Spleen (tissue), 11 donors: ENCODE measurements around the gene SLC30A5. TPM values are rescaled to one million over a fixed set of nuclear protein-coding genes. Genes with fewer than 3 reads are reported as not detected.

Source experiments
- DNase-seq: peaks from one replicate; pipeline ENCODE4 v3.0.0-alpha.2; 2020
- H3K27ac ChIP-seq, 8 donors: fragments of 200-600 bp; sonication (generic) in 7 of 8; 1 replicate in 4 of 8; 2 replicates in 4 of 8; pipeline versions ENCODE4 v1.5.0 to v1.8.0; 2016 to 2021; ENCODE audit warnings: inconsistent platforms in 4 of 8, mild to moderate bottlenecking in 4 of 8, moderate library complexity in 1 of 8
- H3K27me3 ChIP-seq, 7 donors: fragments of 200-600 bp; sonication (generic) in 6 of 7; replicated peaks in 1 of 7; 1 replicate in 4 of 7; 2 replicates in 3 of 7; pipeline versions ENCODE4 v1.5.0 to v1.8.0; 2016 to 2021; ENCODE audit warnings: inconsistent platforms in 3 of 7, mild to moderate bottlenecking in 1 of 7
- H3K36me3 ChIP-seq, 6 donors: fragments of 200-600 bp; sonication (generic) in 5 of 6; 1 replicate in 4 of 6; 2 replicates in 2 of 6; pipeline versions ENCODE4 v1.5.0 to v1.8.0; 2016 to 2021; ENCODE audit warnings: inconsistent platforms in 2 of 6
- H3K4me1 ChIP-seq, 6 donors: fragments of 200-600 bp; sonication (generic) in 5 of 6; 1 replicate in 3 of 6; 2 replicates in 3 of 6; pipeline versions ENCODE4 v1.5.0 to v1.8.0; 2016 to 2021; ENCODE audit warnings: inconsistent platforms in 3 of 6
- H3K4me3 ChIP-seq, 8 donors: fragments of 200-600 bp; sonication (generic) in 7 of 8; 1 replicate in 4 of 8; 2 replicates in 4 of 8; pipeline versions ENCODE4 v1.5.0 to v1.8.0; 2016 to 2021; ENCODE audit warnings: inconsistent platforms in 4 of 8, mild to moderate bottlenecking in 4 of 8, moderate library complexity in 2 of 8
- H3K9me3 ChIP-seq, 8 donors: fragments of 200-600 bp; sonication (generic) in 7 of 8; 1 replicate in 4 of 8; 2 replicates in 4 of 8; pipeline versions ENCODE4 v1.5.0 to v1.8.0; 2016 to 2021; ENCODE audit warnings: inconsistent platforms in 4 of 8
- POLR2A ChIP-seq, 3 donors: fragments of 450-650 bp; IDR thresholded peaks; one replicate each; pipeline ENCODE4 v1.5.1; 2017; ENCODE audit warnings: antibody characterized with exemption in 3 of 3, mild to moderate bottlenecking in 1 of 3
- POLR2AphosphoS5 ChIP-seq, 3 donors: sonication (generic); formaldehyde crosslinking; IDR thresholded peaks; one replicate each; pipeline ENCODE4 v1.5.1; 2017; ENCODE audit warnings: antibody characterized with exemption in 3 of 3
- WGBS, 5 donors: extraction: QIAGEN DNeasy Blood & Tissue Kit in 3 of 5; methylation state at CpG; one replicate each; pipeline versions ENCODE4 v1.1.5 to v1.1.7; 2013 to 2018; 5-methylcytosine and 5-hydroxymethylcytosine counted together
- intact Hi-C: fragments of 100-400 bp; cut with DNase I; formaldehyde crosslinking; loops from one replicate; pipeline ENCODE4 v1.15.0; 2023; ENCODE audit warnings: low total_unique reads
- polyA plus RNA-seq, 3 donors: library from polyadenylated mRNA; stranded (reverse); fragments of 200-250 nt; gene quantifications; one replicate each; pipeline ENCODE4 v1.2.1, GENCODE V29; 2013
- total RNA-seq, 7 donors: library from RNA; depleted of rRNA in 3 of 7; stranded (reverse); fragments of >200 nt in 3 of 7; fragmentation: NEBNext Ultra II Directional in 4 of 7; extraction: Animal tissue kit (Norgen Biotek cat#: 25700) in 4 of 7; gene quantifications; one replicate each; pipeline versions ENCODE4 v1.1.0 to v1.2.1, GENCODE V29; 2016 to 2021
- TF ChIP-seq, protein P1 (sequence below), 11 experiments: fragments of 200-600 bp in 7 of 11; fragments of 450-650 bp in 4 of 11; sonication (generic) in 4 of 11; IDR thresholded peaks in 8 of 11; conservative IDR thresholded peaks in 3 of 11; 1 replicate in 7 of 11; 2 replicates in 4 of 11; pipeline versions ENCODE4 v1.4.0 to v1.8.0; 2016 to 2021; ENCODE audit warnings: antibody characterized with exemption in 11 of 11, inconsistent platforms in 4 of 11, mild to moderate bottlenecking in 1 of 11
- donor health status: healthy with polysubstance abuse.
- donor health status: DM: no; HTN: no; CAD: no; lungs with moderate emphysema.
- donor health status: DM: no; HTN: no; CAD: no.
- donor health status: Bipolar disorder and iron deficiency.
- donor health status: healthy.
- donor health status: DM: no; HTN: no; CAD: no.
- donor health status: DM: yes; HTN: yes; CAD: no.

Gene SLC30A5
- total and polyA plus RNA-seq, 10 donors, result 24.3 to 53.4 (median 32.4) TPM

DNA sequence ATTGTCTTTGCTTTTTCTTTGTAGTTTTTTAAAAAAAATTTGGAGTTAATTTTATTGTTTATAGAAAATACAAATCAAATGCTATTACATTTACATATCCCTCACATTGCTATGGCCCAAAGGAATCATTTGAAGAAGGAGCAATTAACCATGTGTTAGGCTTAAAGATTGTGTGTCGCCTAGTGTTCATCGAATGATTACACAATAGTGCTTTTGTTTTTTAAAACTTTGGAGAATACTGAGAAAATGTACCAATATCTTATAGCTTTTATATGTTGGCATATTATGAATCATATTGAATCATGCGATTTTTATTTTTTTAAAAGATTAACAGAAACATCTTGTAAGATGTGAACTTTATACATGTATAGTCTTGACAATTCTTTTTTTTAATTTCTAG, 21.7 kb downstream of the SLC30A5 start:
- Histone ChIP-seq H3K36me3 (peaks cover 0 to 100% (median 77%) of the 10 kb centered on the region in 6 donors), H3K27ac (no peak overlapping the region), H3K4me1 (no peaks in the 10 kb centered on the region), H3K9me3 (no peaks in the 10 kb centered on the region), H3K4me3 (no peak overlapping the region), H3K27me3 (no peaks in the 10 kb centered on the region)
- DNase-seq, result no peak
- 92 to 96% (median 95%) methylated on average over 3 of the region's 3 CpGs for WGBS, 5 donors
- no peak for TF ChIP-seq POLR2A (IDR thresholded peaks at IDR 0.05)
- TF ChIP-seq, protein P1, sequence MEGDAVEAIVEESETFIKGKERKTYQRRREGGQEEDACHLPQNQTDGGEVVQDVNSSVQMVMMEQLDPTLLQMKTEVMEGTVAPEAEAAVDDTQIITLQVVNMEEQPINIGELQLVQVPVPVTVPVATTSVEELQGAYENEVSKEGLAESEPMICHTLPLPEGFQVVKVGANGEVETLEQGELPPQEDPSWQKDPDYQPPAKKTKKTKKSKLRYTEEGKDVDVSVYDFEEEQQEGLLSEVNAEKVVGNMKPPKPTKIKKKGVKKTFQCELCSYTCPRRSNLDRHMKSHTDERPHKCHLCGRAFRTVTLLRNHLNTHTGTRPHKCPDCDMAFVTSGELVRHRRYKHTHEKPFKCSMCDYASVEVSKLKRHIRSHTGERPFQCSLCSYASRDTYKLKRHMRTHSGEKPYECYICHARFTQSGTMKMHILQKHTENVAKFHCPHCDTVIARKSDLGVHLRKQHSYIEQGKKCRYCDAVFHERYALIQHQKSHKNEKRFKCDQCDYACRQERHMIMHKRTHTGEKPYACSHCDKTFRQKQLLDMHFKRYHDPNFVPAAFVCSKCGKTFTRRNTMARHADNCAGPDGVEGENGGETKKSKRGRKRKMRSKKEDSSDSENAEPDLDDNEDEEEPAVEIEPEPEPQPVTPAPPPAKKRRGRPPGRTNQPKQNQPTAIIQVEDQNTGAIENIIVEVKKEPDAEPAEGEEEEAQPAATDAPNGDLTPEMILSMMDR (IDR thresholded peaks at IDR 0.05 in 8 of 11, conservative IDR thresholded peaks at IDR 0.05 in 3 of 11), result no peak
- no peak for TF ChIP-seq POLR2AphosphoS5 (IDR thresholded peaks at IDR 0.05)
- intact Hi-C loops, result no loop called here

DNA sequence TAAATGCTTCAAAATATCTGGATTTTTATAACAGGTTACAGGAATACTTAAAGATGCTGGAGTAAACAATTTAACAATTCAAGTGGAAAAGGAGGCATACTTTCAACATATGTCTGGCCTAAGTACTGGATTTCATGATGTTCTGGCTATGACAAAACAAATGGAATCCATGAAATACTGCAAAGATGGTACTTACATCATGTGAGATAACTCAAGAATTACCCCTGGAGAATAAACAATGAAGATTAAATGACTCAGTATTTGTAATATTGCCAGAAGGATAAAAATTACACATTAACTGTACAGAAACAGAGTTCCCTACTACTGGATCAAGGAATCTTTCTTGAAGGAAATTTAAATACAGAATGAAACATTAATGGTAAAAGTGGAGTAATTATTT, 35.6 kb downstream of the SLC30A5 start:
- Histone ChIP-seq H3K27ac (no peak overlapping the region), H3K4me1 (no peaks in the 10 kb centered on the region), H3K4me3 (no peak overlapping the region), H3K9me3 (no peaks in the 10 kb centered on the region), H3K36me3 (peaks cover 0 to 99% (median 49%) of the 10 kb centered on the region in 6 donors), H3K27me3 (no peaks in the 10 kb centered on the region)
- intact Hi-C loops, result no loop called here
- TF ChIP-seq POLR2AphosphoS5 (IDR thresholded peaks at IDR 0.05), result no peak
- TF ChIP-seq POLR2A (IDR thresholded peaks at IDR 0.05), result no peak
- TF ChIP-seq, protein P1 (IDR thresholded peaks at IDR 0.05 in 8 of 11, conservative IDR thresholded peaks at IDR 0.05 in 3 of 11), result no peak
- DNase-seq, result no peak

DNA sequence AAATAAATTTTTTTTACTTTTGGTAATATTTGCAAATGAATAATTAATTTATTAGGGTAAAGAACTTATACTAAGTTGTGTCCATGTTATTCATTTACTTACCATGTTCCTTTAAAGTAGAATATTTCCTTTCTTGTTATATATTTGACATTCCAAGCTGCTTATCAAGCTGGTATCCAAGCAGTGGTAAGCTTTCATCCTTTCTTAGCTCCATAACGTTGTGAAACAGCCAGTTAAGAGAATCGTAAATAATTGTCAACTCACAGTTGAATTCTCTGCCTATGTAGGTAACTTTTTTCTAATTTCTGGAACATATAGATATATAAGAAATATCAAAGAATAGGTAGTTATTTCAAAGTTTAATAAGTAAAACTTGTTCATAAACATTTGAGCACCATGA, 36.4 kb downstream of the SLC30A5 start:
- WGBS, 5 donors, result 73 to 93% (median 82%) methylated on average over 2 of the region's 2 CpGs
- Histone ChIP-seq H3K4me1 (no peaks in the 10 kb centered on the region), H3K9me3 (no peaks in the 10 kb centered on the region), H3K4me3 (no peak overlapping the region), H3K36me3 (peaks cover 0 to 91% (median 41%) of the 10 kb centered on the region in 6 donors), H3K27me3 (no peaks in the 10 kb centered on the region), H3K27ac (no peak overlapping the region)
- TF ChIP-seq POLR2A (IDR thresholded peaks at IDR 0.05) (no peak), POLR2AphosphoS5 (IDR thresholded peaks at IDR 0.05) (no peak)
- TF ChIP-seq, protein P1 (IDR thresholded peaks at IDR 0.05 in 8 of 11, conservative IDR thresholded peaks at IDR 0.05 in 3 of 11), result no peak
- no peak for DNase-seq
- intact Hi-C loops, result no loop called here

DNA sequence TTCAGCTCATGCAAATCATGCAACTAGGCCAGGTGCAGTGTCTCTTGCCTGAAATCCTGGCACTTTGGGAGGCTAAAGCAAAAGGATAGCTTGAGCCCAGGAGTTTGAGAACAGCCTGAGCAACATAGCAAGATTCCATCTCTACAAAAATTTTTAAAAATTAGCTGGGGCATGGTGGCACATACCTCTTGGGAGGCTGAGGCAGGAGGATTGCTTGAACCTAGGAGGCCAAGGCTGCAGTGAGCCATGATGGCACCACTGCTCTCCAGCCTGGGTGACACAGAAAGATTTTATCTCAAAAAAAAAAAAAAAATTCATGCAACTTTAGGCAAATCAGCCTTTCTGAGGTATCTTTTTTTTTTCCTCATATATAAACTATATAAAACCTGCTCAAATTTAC, 37.5 kb downstream of the SLC30A5 start:
- Histone ChIP-seq H3K27me3 (no peaks in the 10 kb centered on the region), H3K27ac (no peak overlapping the region), H3K4me3 (no peak overlapping the region), H3K4me1 (no peaks in the 10 kb centered on the region), H3K36me3 (peaks cover 0 to 80% (median 32%) of the 10 kb centered on the region in 6 donors), H3K9me3 (no peaks in the 10 kb centered on the region)
- DNase-seq, result no peak
- intact Hi-C loops, result no loop called here
- no peak for TF ChIP-seq POLR2AphosphoS5 (IDR thresholded peaks at IDR 0.05)
- TF ChIP-seq POLR2A (IDR thresholded peaks at IDR 0.05), result no peak
- TF ChIP-seq, protein P1 (IDR thresholded peaks at IDR 0.05 in 8 of 11, conservative IDR thresholded peaks at IDR 0.05 in 3 of 11), result no peak
